ENCODE data around the gene CCDC197.

The CCDC197 gene

GRCh38 chr14:93967637-93968250, 29.4 kb upstream of the CCDC197 start:
- no peak for TF ChIP-seq GATA2 (IDR thresholded peaks at IDR 0.05; ENCODE audit: low read depth, low read length)
- no peak for TF ChIP-seq GATA3 (IDR thresholded peaks at IDR 0.05; ENCODE audit: low read depth, low read length)

DNA sequence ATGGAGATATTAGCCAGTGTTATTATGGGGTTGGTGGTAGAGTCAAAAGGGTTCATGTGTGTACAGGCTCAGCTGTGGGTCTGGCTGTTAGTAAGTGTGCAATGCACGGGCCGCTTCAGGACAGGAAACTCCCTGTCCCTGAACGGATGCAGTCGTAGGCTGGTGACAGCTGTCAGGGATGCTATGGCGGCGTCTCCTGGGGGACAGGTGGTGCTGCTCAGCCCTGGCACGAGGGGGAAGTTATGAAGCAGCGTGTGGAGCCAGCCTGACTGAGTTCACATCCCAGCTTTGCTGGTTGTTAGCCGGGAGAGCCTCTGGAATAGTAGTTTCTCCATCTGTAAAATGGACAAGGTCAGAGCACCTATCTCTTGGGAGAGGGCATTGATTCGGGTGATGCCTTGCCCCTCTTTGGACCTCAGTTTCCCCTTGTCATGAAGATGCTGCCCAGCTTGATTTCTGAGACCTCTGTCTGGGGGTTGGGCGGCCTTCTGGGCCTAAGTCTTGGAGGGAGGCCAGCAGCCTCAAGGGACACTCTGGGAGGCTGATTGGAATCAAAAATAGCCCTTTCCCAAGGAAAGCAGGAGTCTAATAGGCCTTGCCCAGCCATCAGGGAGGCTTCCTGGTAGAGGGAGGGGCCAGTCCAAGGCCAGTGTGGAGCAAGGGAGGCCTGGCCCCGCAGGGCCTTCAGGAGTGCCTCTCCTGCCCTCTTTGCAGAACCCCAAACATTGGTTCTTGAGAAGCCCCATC, 27.8 kb upstream of the CCDC197 start:
- TF ChIP-seq GATA2 (IDR thresholded peaks at IDR 0.05; ENCODE audit: low read depth, low read length) (no peak), GATA3 (IDR thresholded peaks at IDR 0.05; ENCODE audit: low read depth, low read length) (no peak)

GRCh38 chr14:93970585-93970964, 26.5 kb upstream of the CCDC197 start:
- TF ChIP-seq GATA3 (IDR thresholded peaks at IDR 0.05; ENCODE audit: low read depth, low read length) (no peak), GATA2 (IDR thresholded peaks at IDR 0.05; ENCODE audit: low read depth, low read length) (no peak)

DNA sequence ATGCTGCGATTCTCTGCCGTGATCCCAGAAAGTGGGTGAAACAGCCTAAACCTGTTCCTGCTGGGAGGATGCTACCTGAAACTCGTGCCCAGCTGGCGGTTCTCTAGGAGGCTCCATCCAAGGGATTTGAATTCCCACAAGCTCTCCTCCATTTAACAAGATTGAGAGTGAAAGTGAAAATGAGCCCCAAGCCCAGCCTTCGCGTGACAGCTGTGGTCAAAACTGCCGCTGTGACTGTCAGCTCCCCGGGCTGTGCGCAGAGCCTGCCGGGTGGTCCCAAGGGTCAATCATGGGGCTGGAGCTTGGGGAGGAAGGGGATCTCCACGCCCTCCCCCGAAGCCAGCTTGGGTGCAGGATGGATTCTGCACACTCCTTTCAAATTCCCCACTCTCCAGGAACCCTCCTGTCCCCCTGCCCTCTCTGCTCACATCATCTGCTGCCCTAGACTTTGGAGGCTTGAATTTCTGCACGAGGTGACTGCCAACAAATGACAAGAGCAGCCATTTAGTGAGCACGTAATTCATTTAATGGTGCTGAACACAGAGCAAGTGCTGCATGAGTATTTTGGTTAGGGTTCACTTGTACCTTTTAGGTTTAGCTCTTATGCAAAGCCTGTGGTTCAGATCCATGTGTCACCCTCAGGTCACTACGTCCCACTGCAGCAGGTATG, 26.0 kb upstream of the CCDC197 start:
- TF ChIP-seq GATA3 (IDR thresholded peaks at IDR 0.05; ENCODE audit: low read depth, low read length) (no peak), GATA2 (IDR thresholded peaks at IDR 0.05; ENCODE audit: low read depth, low read length) (no peak)

DNA sequence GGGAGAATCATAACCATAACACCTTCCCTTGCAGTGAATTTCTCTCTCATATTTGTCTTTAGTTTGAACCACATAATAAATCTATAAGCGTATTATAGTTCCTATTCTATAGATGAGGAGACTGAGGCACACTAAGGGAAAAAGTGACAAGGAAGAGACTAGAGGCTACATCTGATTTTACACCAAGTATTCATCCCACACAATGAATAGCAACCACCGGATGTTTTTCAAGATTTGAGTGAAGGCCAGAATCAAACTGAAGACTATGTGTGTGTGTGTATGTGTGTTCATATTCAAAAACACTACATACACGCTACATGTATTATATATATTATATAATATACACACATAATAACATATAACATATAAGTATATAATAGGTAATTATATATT, 25.5 kb upstream of the CCDC197 start:
- TF ChIP-seq GATA2 (IDR thresholded peaks at IDR 0.05; ENCODE audit: low read depth, low read length) (no peak), GATA3 (IDR thresholded peaks at IDR 0.05; ENCODE audit: low read depth, low read length) (no peak)

- TF ChIP-seq GATA2 (IDR thresholded peaks at IDR 0.05; ENCODE audit: low read depth, low read length) (no peak), GATA3 (IDR thresholded peaks at IDR 0.05; ENCODE audit: low read depth, low read length) (no peak)
These were observed 24.4 kb upstream of the CCDC197 start for GRCh38 chr14:93972618-93973205.

DNA sequence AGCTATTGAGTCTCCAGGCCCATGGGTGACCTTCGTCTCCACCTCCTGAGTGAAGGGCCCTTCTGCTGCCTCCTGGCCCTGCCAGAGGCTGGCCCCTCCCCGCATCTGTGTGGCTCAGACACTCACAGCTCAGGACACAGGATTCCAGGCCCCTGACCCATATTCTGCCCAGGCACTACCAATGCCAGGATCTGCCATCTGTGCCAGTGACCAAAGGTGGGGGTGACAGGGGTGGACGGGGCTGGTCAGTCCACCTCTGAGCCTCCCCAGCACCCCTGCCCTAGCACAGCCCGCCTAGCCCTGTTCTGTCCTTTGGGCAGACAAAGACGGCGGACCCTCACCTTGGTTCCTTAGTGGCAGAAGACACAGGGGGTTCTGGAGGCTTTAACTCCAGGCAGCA, 23.5 kb upstream of the CCDC197 start:
- TF ChIP-seq GATA2 (IDR thresholded peaks at IDR 0.05; ENCODE audit: low read depth, low read length) (no peak), GATA3 (IDR thresholded peaks at IDR 0.05; ENCODE audit: low read depth, low read length) (no peak)

- TF ChIP-seq GATA2 (IDR thresholded peaks at IDR 0.05; ENCODE audit: low read depth, low read length) (no peak), GATA3 (IDR thresholded peaks at IDR 0.05; ENCODE audit: low read depth, low read length) (no peak)
These were observed 22.8 kb upstream of the CCDC197 start for GRCh38 chr14:93974299-93974698.

DNA sequence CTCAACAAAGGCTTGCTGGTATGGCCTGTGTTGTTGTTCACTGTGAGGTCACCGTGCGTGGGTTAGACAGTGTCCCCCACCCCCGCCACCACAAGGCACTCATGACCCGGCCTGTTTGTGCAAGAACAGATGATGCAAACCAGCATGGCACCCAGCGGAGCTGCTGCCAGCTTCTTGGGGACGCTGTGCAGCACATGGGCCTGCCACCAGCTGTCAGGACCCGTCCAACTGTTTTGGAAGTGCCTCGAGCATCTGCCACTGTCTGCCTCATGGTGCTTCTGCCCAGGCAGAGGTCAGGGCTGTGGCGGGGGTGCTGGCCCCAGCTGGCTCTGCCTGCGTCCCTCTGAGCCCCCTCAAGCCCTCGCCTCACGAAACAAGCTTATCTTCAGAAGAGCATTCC, 22.3 kb upstream of the CCDC197 start:
- TF ChIP-seq GATA3 (IDR thresholded peaks at IDR 0.05; ENCODE audit: low read depth, low read length) (no peak), GATA2 (IDR thresholded peaks at IDR 0.05; ENCODE audit: low read depth, low read length) (no peak)

DNA sequence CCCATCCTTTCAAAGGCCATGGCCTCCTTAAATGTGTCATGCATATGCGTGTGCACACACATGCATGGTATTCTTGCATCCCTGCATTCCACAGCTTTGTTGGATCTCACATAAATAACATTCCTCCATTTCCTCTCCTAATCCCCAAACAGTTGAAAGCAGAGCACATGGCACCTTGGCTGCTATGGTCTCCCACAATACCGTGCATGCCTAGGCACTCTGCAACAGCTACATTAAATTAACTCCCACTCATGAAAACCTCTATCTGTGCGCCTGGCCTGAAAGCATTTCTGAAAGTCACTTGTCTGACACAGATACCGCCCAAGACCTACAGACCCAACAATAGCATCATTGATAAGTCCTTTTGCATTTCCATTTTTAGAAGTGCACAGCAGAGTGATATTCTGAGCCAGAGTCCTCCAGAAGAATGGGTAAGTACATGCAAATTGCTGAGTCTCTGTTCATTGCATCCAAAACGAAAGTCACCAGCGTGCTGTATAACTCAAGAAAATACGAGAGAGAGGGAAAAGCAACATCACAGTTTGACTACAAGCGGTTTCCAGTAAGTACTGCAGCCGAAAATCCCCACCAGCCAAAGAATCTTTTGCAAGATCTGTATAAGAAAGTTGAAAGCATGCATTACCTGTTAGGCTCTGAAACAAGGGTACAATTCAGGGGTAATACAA, 21.2 kb upstream of the CCDC197 start:
- no peak for TF ChIP-seq GATA2 (IDR thresholded peaks at IDR 0.05; ENCODE audit: low read depth, low read length)
- TF ChIP-seq GATA3 (IDR thresholded peaks at IDR 0.05; ENCODE audit: low read depth, low read length) = no peak

DNA sequence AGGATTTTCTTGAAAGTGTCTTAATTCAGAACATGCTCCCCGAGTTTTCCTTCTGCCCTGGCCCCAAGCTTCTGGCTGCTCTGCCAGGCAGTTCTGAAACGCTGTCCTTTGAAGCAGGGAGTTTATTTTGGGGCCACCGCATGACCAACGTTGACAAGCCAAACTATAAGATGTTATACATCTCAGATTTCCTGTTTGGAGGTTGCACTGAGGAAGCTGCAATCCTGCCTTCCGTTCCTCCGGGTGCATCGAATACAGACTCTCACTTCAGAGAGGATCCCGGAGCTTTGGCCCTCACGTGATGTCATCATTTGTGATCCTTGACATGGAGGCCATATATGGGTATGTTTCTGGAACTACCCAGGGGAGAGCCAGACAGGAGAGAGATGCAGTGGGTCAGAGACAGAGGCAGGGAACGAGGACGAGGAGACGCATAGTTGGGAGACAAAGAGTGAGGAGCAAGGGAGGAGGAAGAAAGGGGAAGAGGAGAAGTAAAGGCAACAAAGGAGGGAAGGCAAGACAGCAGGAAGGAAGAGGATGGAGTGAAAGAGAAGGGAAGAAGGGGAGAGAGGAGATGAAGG, 20.5 kb upstream of the CCDC197 start, which contains the start of gene ASB2:
Gene ASB2 (minus strand): TSS at position 94 of the 581 bp plus-strand sequence. CDS start 12,031 bp downstream, outside the sequence.
- TF ChIP-seq GATA3 (IDR thresholded peaks at IDR 0.05; ENCODE audit: low read depth, low read length) (no peak), GATA2 (IDR thresholded peaks at IDR 0.05; ENCODE audit: low read depth, low read length) (no peak)

GRCh38 chr14:93977171-93977570, 19.9 kb upstream of the CCDC197 start:
- no peak for TF ChIP-seq GATA2 (IDR thresholded peaks at IDR 0.05; ENCODE audit: low read depth, low read length)
- no peak for TF ChIP-seq GATA3 (IDR thresholded peaks at IDR 0.05; ENCODE audit: low read depth, low read length)

GRCh38 chr14:93977790-93978581, 19.1 kb upstream of the CCDC197 start:
- TF ChIP-seq GATA3 (IDR thresholded peaks at IDR 0.05; ENCODE audit: low read depth, low read length) (no peak), GATA2 (IDR thresholded peaks at IDR 0.05; ENCODE audit: low read depth, low read length) (no peak)
